ENCODE data around the gene LPIN3. TPM values are rescaled to one million over a fixed set of nuclear protein-coding genes. Genes with fewer than 3 reads are reported as not detected.

LPIN3 gene
- total RNA-seq, 6 donors from 2014 or later, result 9.4 to 78.6 (median 14.2) TPM

GRCh38 chr20:41327178-41327577 is 13.4 kb upstream of the LPIN3 start:
- H3K4me3 ChIP-seq, result no peak overlapping the region
- H3K4me1 ChIP-seq, result peaks cover 15 to 19% (median 17%) of the 10 kb centered on the region in 4 donors
- DNase-seq (no peak), ATAC-seq (ENCODE audit: low FRiP score in 2 of 2) (no peak)
- no peak for TF ChIP-seq POLR2A (IDR thresholded peaks at IDR 0.05)
- no peak for TF ChIP-seq EP300 (IDR thresholded peaks at IDR 0.05)
- no peak for TF ChIP-seq POLR2AphosphoS5 (IDR thresholded peaks at IDR 0.05)
- TF ChIP-seq CTCF (IDR thresholded peaks at IDR 0.05), result no peak
- no peaks in the 10 kb centered on the region for H3K36me3 ChIP-seq
- no peaks in the 10 kb centered on the region for H3K27me3 ChIP-seq
- H3K27ac ChIP-seq, result no peak overlapping the region
- 87 to 89% methylated on average over 5 of the region's 5 CpGs for WGBS, 2 donors
- H3K9me3 ChIP-seq, result no peaks in the 10 kb centered on the region

GRCh38 chr20:41329435-41330342 is 10.9 kb upstream of the LPIN3 start:
- Histone ChIP-seq H3K4me1 (peaks cover 15 to 25% (median 17%) of the 10 kb centered on the region in 4 donors), H3K9me3 (no peaks in the 10 kb centered on the region), H3K27ac (peak overlapping the region; percentile 61 to 82 (median 78)), H3K27me3 (no peaks in the 10 kb centered on the region), H3K36me3 (no peaks in the 10 kb centered on the region), H3K4me3 (no peak overlapping the region)
- TF ChIP-seq EP300 (IDR thresholded peaks at IDR 0.05), result peak in 1 of 4 donors; percentile 49
- no peak for TF ChIP-seq CTCF (IDR thresholded peaks at IDR 0.05)
- peak in 1 of 4 donors; percentile 31 for TF ChIP-seq POLR2A (IDR thresholded peaks at IDR 0.05)
- TF ChIP-seq POLR2AphosphoS5 (IDR thresholded peaks at IDR 0.05), result peak; percentile 75 to 83
- DNase-seq (peak; percentile 75 to 81), ATAC-seq (ENCODE audit: low FRiP score in 2 of 2) (peak; percentile 93 to 97)
- 21 to 26% methylated on average over 14 of the region's 14 CpGs for WGBS, 2 donors

GRCh38 chr20:41330343-41330720 is 10.3 kb upstream of the LPIN3 start:
- WGBS, 2 donors, result 91 to 100% methylated on average over 1 to 5 of the region's 5 CpGs
- H3K27me3 ChIP-seq, result no peaks in the 10 kb centered on the region
- DNase-seq, result no peak
- no peaks in the 10 kb centered on the region for H3K36me3 ChIP-seq
- peaks cover 15 to 25% (median 17%) of the 10 kb centered on the region in 4 donors for H3K4me1 ChIP-seq
- H3K9me3 ChIP-seq, result no peaks in the 10 kb centered on the region
- peak overlapping the region in 3 of 4 donors; percentile 61 to 82 (median 80) for H3K27ac ChIP-seq
- H3K4me3 ChIP-seq, result no peak overlapping the region
- no peak for ATAC-seq (ENCODE audit: low FRiP score in 2 of 2)
- TF ChIP-seq POLR2AphosphoS5 (IDR thresholded peaks at IDR 0.05), result no peak
- TF ChIP-seq CTCF (IDR thresholded peaks at IDR 0.05), result no peak

- ATAC-seq (ENCODE audit: low FRiP score in 2 of 2), result no peak
- no peaks in the 10 kb centered on the region for H3K36me3 ChIP-seq
- no peaks in the 10 kb centered on the region for H3K27me3 ChIP-seq
- peak in 1 of 2 donors; percentile 27 for DNase-seq
- no peak overlapping the region for H3K4me3 ChIP-seq
- no peak overlapping the region for H3K27ac ChIP-seq
- no peaks in the 10 kb centered on the region for H3K9me3 ChIP-seq
- 93 to 100% methylated on average over 1 of the region's 1 CpG for WGBS, 2 donors
- peaks cover 15 to 25% (median 17%) of the 10 kb centered on the region in 4 donors for H3K4me1 ChIP-seq
- no peak for TF ChIP-seq POLR2AphosphoS5 (IDR thresholded peaks at IDR 0.05)
- no peak for TF ChIP-seq EP300 (IDR thresholded peaks at IDR 0.05)
- TF ChIP-seq CTCF (IDR thresholded peaks at IDR 0.05), result no peak
- TF ChIP-seq POLR2A (IDR thresholded peaks at IDR 0.05), result no peak
These were observed 9.7 kb upstream of the LPIN3 start for GRCh38 chr20:41330941-41331340.

Measured in upper lobe of left lung (tissue), 6 donors.